Activated CD8-positive, alpha-beta memory T cell treated with anti-CD3 and anti-CD28 coated beads for 1 hour (primary cell): ENCODE measurements around the gene KCNC4.

Source experiments
- DNase-seq, 2 donors: peaks; one replicate each; pipeline ENCODE4 v3.0.0-alpha.2; 2020; ENCODE audit warnings: low read depth in 1 of 2; ENCODE audit errors: extremely low read depth in 1 of 2

The KCNC4 gene

DNA sequence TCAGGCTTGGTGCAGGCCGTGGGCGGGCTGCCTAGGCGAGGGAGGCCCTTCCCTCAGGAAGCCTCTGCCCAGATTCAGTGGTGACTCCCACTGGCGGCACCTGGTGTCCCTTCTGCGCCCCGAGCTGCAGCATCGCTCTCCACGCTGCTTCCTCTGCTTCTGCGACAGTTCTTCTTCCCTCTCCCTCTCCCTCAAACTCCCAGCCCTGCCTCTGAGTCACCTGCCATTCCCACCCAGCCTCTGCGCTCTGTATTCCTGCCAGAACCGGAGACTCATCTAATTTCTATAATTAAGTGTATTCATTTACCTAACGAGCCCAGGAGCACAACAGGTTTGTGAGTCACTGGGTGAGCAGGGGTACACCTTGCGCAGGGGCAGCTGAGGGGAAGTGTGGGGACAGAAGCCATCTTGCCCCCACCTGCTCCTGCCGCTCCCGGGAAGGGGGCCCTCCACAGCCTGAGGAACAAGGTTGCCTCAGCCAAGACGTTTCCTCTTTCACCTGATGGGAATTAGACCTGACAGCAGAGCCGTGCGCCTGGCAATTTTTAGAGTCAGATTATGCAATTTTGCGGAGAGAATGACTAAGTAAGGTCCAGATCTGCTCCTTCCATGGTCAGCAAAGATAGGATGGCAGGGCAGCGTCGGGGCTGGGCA, 19.4 kb downstream of the KCNC4 start:
- DNase-seq, result no peak

DNA sequence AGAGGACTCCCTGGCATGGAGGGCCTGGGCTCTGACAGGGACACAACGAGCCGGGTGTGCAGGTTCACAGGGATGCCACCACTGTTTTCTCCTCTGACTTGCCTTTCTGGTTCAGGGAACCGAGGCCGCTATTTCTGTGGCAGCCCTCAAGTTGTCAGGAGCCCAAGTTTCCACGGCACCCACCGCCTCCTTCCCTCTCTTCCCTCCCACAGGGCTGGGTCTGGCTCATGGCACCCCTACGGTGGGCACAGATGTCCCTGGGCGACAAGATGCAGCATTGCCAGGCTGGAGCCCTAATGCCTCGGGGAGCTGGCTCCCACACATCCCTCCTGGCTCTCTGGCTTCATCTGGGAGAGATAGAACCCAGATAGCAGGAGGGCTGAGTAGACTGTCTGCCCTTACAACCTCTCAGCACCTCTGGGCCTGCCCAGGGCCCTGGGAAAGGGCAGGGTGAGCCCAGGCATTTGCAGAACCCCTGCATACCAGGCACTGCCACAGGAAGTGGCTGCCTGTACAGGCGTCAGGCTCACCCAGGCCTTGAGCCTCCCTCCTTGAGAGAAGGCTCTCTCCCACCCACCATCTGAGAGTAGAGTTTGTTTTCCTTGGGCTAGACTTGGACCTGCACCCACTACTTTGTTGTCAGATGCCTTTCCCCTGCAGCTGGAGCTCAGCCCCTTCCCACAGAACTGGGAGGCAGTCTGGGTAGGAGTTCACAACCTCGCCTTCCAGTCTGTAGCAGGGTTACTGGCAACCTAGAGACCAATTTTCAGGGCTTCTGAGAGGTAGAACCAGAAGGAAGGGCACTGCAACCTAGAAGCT, 20.5 kb downstream of the KCNC4 start:
- no peak for DNase-seq

DNA sequence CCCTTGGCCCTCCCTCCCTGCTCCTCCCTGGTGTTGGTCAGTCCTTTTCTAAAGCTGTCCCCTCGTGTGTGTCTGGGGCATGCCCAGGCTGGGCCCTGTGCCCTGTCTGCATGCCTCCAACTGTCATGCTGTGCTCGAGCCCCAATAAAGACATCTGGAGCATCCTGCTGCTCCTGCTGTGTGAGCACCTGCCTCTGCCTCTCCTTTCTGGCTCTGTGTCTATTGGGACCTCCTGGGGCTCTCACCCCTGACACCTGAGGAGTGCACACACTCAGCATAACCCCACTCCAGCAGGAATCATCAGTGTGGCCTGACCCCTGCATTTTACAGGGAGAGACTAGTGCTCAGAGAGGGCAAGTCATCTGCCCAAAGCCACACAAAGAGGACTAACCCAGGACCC, 23.7 kb downstream of the KCNC4 start:
- DNase-seq, result no peak

DNA sequence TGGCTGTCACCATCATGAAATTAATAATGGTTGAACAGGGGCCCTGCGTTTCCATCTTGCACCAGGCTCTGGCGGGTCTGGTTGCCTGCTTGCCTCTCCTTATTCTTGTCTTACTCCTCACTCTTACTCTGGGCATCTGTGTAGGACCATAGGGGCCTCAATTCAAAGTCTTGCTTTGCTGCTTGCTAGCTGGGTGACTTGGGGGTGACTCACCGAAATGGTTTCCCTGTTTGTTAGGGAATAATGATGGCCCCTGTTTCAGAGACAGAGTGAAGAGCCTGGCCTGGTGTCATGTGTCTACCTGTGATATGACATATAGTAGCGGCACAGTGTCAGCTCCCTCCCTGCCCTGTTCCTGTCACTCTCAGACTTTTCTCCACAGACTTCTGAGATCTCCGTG, 24.6 kb downstream of the KCNC4 start:
- DNase-seq, result no peak

DNA sequence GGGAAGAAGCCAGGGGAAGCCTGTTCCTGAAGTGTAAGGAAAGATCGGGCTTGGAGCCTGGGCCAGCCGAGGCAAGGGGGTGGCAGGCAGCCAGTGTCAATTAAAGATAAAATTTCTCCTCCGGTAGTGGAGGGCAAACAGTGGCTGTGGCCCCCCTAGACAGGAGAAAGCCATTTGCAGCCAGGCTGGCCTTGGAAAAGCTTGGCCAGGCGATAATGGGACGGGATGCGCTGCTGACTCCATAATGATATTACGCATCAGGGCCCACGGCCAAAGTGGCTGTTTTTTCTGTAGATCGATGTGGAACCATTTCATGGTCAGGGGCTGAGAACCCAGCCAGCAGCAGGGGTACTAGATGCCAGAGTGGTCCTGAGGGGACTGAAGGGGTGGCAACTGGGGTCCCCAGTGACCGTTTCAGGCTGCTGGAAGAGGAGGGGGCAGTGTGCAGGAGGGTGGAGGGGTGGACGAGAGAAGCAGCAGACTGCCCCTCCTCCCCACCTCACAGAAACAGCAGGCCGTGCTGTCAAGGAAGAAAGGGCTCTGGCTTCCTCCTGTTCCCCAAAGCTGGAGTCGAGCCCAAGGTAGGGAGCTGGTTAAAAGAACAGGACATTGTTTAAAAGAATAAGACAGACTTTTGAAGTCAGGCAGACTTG, 25.2 kb downstream of the KCNC4 start:
- DNase-seq, result no peak

DNA sequence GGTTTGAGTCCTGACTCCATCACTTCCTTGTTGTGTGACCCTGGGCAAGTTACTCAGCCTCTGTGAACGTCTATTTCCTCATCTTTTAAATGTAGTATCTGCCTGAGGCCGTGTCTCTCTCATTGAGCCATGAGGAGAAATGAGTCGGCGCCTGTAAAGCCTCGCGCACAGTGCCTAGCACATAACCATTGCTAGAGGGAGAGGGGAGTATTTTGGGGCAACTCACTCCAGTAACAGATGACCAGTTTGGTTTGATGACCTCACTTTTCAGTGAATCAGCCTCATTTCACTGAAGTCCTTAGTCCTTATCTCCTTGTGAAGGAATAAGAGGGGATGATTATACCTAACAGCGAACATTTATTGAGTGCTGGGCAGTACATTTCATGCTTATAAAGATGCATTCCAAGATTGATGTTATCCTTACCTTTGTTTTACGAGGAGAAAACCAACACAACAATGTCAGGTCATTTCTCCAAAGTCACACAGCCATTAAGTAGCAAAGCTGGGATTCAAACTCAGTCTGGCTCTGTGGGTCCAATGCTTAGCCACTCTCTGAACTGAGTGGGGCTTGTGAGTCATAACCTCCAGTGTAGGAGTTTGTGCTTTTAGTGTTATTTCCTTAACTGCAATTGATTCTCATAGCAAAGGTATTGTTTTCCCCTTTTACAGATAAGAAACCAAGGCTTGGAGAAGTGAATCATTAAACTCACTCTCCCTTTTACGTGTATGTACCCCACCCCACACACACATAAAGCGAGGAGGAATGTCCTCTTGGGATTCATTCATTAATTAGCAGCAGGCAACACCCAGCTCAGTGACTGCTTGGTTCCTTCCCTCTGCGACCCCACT, 25.9 kb downstream of the KCNC4 start:
- no peak for DNase-seq

DNA sequence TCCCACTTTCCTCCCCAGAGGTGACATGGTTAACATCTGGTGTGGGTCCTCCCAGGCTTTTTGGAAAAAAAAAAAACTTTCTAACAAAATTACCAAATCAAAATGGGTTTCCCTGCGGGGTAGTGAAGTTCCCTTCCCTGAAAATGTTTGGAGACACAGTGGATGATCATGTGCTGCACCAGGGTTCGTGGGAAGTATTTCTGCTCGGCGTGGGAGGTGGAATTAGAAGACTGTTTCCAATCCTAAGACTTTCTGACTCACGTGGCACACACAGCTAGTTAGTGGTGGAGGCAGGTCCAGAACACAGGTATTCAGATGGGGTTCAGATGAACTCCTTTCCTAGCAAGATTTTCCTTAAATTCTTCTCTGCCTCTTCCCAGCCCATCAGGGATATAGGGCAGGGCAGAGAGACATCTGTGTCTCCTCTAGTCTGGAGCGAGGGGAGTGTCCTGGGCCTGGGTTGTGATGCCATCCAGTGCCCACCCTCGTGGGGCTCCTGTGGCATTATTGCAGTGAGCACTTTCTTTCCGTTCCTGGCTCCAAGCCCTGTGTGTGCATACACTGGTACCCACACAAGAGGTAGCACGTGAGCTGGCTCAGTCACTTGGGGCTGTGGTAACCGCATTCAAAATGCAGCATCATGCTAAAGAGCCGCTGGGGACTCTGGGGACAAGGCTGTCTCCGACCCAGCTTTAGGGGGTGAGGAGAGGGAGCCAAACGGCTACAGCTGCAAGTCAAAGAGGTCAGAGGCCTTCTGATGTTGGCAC, 27.5 kb downstream of the KCNC4 start:
- no peak for DNase-seq

DNA sequence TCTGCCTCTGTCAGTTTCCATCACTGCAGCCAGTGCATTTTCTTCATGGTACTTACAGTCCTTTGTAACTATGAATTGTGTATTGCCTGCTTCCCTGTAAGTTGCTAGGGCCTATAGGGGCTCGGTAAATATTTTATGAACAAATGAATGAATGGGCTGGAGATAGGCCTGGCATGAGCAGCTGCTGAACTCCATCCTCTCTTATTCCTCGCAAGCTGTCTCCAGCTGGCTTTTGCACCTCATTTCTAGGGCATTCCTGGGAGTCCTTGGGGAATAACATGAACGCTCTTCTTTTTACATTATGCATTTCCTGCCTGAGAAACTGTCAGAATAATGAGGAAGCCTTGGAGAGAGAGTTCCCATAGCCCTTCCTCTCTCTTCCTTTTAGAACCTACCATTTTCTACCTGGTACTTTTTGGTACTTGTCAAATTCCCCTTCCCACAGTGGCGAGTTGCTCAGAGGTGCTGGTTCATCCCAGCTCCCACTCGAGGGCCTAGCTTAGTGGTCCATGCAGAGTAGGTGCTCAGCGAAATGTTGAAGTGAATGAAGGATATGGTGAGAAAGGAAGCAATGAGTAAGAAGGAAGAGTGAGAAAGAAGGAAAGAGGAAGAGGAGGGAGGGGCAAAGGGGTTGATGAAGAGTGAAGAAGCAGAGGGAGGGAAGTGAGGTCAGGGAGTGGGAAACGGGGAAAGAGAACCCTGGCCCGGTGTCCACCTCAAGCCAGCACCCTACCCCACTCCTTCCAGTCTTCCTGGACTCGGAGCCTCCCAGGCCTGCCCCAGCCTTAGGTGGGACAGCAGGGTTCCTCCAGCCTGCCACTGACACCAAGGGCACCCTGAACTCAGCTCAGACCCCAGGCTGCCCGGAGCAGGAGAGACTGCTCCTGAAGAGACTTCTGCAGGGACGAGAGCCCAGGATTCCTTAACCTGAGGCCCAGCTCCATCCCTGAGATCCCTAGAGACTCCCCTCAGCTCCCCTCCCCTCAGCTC, 29.6 kb downstream of the KCNC4 start:
- no peak for DNase-seq

DNA sequence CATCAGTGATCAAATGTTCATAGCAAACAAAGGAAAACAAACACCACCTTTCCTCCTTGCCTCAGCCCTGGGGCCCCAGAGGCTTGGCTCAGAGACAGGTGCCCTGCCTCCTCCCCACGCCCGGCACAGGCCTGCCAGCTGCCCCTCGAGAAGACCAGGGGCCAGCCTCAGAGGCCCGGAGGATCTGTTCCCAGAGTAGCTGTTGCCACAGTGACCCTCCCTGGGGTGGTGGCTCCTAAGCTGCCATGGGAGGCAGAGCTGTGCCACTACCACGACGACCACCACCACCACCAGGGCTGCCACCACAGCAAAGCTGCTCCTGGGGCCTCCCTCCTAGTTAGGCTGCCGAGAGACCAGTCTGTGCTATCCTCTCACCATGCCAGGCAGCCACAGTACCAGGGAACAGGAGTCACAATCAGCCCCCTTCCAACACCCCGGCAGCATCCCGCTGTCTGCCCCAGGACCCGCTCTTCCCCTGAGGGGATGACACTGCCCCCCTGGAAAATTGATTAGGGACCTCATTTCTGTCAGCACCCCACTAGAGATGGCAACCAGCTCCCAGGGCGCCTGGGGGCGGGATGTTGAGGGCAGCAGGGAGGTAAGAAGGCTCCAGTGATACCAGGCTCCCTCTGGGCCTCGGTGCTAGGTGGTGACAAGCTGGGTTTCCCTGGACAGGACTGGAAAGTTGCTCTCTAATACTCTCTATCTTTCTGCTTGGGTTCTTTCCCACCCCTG, 30.5 kb downstream of the KCNC4 start:
- no peak for DNase-seq

DNA sequence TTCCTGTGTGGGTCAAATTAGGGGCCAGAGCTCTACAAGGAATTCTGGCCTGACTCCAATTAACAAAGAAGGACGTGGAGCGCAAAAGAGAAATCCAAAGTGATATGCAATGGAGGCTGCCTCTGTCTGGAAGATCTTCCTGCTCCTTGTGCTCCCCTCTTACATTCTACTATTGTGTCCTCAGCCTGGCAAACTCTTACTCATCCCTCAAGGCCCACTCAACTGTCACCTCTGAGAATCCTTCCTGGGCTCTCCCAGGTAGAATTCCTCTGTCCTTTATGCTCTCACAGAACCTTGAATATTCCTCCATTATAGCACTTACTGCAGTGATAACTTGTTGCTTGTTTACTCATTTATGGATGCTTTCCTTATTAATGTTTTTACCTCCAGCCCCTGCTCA, 31.4 kb downstream of the KCNC4 start:
- no peak for DNase-seq

DNA sequence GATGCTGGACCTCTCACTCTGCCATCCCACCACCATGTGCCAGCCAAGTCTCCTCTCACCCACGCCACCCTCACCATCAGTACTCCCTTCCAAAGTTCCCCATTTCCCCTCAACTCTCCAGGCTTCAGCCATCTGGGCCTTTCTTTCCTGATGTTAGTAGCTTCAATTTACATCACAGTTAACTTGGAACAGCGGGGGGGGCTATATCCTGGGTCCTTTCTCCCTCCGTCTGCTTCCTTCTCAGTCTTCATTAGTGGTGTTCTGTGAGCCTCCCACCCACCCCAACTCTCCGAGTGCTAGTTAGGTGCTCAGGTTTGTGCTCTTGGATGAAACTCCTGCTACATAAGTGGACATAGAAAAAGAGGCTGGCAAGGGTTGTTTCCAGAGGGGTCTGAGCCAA, 31.9 kb downstream of the KCNC4 start:
- no peak for DNase-seq

DNA sequence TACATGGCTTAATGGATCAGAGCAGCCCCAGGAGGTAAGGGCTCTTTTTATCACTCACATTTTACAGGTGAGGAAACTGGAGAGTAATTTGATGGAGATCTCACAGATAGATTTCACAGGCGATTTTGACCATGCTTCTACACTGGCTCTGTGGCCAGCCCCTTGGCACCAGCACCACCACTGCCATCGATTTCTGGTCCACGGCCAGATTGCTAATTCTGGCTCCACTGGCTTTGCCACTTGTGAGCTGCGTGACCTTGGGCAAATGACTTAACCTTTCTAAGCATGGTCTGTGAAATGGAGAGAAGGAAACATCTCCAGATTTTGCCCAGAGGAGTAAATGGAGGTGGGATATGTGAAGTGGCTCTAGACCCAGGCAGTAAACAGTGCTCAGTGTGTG, 32.6 kb downstream of the KCNC4 start:
- DNase-seq, result no peak

DNA sequence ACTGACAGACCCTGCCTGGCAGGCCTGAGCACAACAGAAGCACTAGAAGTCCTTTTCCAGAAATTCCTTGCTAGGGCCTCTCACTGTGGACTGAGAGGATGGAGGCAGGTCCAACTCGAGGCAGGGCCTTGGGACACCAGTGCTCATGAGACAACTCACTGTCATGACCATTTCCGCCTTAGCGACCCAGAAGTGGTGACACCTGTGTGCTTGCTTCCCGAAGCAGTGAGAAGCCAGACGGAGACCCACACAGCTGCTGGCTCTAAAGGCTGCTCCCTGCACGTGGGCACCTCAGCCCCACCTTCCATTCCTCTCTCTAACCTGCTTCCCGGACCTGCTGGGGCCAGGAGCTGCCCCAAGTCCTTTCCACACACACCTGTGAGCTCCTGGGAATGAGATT, 33.0 kb downstream of the KCNC4 start:
- DNase-seq, result no peak

DNA sequence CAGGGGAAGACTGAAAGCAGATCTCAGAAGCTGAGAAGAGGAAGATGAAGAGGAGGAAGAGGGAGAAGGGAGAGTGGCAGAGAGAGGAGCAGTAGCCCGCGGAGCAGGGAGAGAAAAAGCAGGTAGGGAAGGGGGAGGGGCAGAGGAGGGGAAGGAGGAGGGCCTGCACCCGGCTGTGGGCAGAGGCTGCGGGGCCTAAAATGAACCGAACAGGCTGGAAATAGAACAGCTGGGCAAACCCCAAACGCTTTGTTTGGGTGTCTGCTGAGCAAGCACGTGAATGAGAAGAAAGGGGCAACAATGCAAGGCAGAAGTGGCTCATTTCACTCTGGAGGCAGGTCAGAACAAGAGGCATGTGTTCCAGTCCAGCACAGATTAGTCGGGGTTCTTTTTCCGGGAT, 33.5 kb downstream of the KCNC4 start:
- DNase-seq, result no peak

DNA sequence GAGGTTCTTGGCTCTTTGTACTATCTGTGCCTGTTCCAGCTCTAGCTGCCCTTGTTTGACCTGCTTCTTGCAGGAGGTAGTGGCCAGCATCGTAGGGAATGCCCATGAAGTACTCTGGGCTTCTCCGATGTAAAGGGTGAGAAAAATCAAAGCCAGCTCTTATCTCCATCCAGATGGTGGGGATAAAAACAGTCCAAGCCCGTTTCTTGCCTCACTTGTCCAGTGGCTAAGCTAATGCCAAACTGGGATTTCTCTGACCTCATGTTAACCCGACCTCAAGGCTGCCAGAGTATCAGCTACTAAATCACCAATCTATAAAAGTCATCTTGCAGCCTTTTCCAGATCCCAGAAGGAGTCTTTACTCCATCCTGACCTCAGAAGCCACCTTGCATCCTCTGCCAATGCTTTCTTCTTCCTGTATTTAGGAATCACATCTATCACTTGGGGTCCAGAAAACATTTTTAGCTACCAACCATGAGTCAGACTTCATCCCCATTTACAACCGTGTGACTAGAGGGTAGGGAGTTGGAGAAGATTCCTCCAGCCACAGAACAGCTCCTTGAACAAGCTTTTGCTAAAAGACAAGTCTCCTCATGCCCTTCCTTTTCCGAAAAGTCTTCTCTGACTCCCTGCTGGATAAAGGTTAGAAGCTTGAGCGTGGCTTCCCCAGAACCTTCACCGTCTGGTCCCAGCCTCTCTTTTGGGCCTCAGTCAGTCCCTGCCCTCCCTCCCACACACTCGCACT, 35.9 kb downstream of the KCNC4 start:
- DNase-seq, result no peak

DNA sequence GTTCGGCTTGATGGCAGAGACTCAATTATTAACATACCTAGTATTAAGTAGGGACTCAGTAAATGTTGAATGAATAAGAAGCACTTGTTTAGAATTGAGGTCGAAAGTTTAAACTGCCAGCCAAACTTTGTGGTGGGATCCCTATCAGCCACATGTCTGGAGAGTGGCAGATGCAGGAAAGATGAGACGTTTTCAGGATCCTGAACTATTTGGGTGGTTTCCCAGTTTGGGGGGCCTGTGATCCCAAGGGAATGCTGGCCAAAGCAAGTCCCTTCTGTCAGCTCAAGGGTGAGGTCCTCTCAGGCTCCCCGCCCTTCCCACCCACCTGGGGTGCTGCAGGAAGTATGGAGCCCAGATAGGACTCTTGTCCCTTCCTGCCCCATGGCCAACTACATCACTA, 38.6 kb downstream of the KCNC4 start:
- no peak for DNase-seq

DNA sequence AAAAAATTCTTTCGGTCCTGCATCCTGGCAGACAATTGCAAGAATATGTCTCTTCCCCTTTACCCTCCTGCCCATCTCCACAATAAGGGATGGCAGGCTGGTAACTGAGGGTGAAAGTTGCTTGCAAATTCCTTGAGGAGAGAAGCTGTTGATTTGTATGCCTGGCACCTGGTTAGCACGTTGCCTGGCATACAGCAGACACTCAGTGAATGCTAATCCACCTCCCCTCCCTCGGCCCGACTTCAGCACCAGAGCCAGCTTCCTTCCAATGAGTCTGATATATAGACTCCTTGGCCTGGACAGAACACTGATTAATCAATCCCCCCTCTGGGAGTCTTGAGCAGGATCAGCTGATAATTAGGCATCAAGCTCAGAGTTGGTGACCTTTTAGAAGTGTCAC, 39.1 kb downstream of the KCNC4 start:
- DNase-seq, result no peak

DNA sequence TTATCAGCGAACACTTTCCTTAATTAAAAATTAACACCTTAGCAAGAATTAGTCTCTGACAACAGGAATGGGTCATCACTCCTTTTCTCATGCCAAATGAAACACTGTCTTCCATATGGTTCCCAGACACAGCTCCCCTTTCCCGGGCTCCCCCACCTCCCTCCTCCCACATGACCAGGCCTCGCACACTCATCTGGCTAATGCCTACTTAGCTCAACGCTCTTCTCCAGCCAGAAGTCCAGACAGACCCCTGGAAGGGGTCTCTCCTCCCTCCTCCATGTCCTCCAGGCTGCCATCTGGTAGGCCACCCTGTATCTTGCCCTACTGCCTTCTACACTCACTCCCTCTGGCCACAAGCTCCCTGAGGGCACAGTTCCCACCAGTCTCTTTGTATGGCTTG, 39.9 kb downstream of the KCNC4 start:
- no peak for DNase-seq
